H9 (cell line): Measurements from ENCODE around the gene HRH1. TPM values are rescaled to one million over a fixed set of nuclear protein-coding genes. Genes with fewer than 3 reads are reported as not detected.

Experiments used
- DNase-seq: peaks from one replicate; pipeline ENCODE4 v3.0.0-alpha.2; 2017
- H2AFZ ChIP-seq: one replicate; pipeline ENCODE4 v1.6.1; 2013; ENCODE audit warnings: mild to moderate bottlenecking, low read length, control low read depth, moderate library complexity
- H2AK5ac ChIP-seq: 2 replicates; pipeline ENCODE4 v1.6.1; 2013; ENCODE audit warnings: low read length, control low read depth, mixed read lengths; ENCODE audit not compliant: insufficient read length
- H2BK120ac ChIP-seq: one replicate; pipeline ENCODE4 v1.6.1; 2013; ENCODE audit warnings: low read depth, mild to moderate bottlenecking, low read length, control low read depth, inconsistent platforms; ENCODE audit not compliant: poor library complexity, severe bottlenecking
- H2BK12ac ChIP-seq: 2 replicates; pipeline ENCODE4 v1.6.1; 2013; ENCODE audit warnings: low read length, control low read depth, mixed read lengths, low read depth; ENCODE audit not compliant: insufficient read length
- H2BK15ac ChIP-seq: 2 replicates; pipeline ENCODE4 v1.6.1; 2013; ENCODE audit warnings: low read depth, low read length, control low read depth
- H2BK20ac ChIP-seq: one replicate; pipeline ENCODE4 v1.6.1; 2013; ENCODE audit warnings: low read depth, mild to moderate bottlenecking, low read length, control low read depth, inconsistent platforms; ENCODE audit not compliant: poor library complexity, severe bottlenecking
- H2BK5ac ChIP-seq: 2 replicates; pipeline ENCODE4 v1.6.1; 2013; ENCODE audit warnings: low read length, control low read depth, mixed read lengths; ENCODE audit not compliant: insufficient read length
- H3K14ac ChIP-seq: 2 replicates; pipeline ENCODE4 v1.6.1; 2013; ENCODE audit warnings: low read length, control low read depth; ENCODE audit not compliant: insufficient read depth
- H3K18ac ChIP-seq: 2 replicates; pipeline ENCODE4 v1.6.1; 2013; ENCODE audit warnings: low read depth, mild to moderate bottlenecking, mixed read lengths, low read length, control low read depth; ENCODE audit not compliant: insufficient read length
- H3K23ac ChIP-seq: 2 replicates; pipeline ENCODE4 v1.6.1; 2013; ENCODE audit warnings: low read length, control low read depth, mixed read lengths, low read depth; ENCODE audit not compliant: insufficient read length
- H3K23me2 ChIP-seq: 2 replicates; pipeline ENCODE4 v1.6.1; 2013; ENCODE audit warnings: low read depth, mild to moderate bottlenecking, mixed read lengths, low read length, control low read depth; ENCODE audit not compliant: insufficient read length, poor library complexity, severe bottlenecking
- H3K27ac ChIP-seq: 2 replicates; pipeline ENCODE4 v1.5.1; 2013; ENCODE audit warnings: low read length, control low read depth, mixed read lengths, low read depth; ENCODE audit not compliant: insufficient read length
- H3K27me3 ChIP-seq: 2 replicates; pipeline ENCODE4 v1.6.1; 2013; ENCODE audit warnings: low read length, control low read depth, inconsistent platforms; ENCODE audit not compliant: insufficient read depth
- H3K4ac ChIP-seq: 2 replicates; pipeline ENCODE4 v1.6.1; 2013; ENCODE audit warnings: low read depth, mild to moderate bottlenecking, control low read depth, inconsistent platforms, low read length, moderate library complexity
- H3K4me1 ChIP-seq: 2 replicates; pipeline ENCODE4 v1.6.1; 2013; ENCODE audit warnings: low read length, control low read depth, inconsistent platforms; ENCODE audit not compliant: insufficient read depth
- H3K4me2 ChIP-seq: 2 replicates; pipeline ENCODE4 v1.6.1; 2013; ENCODE audit warnings: low read length, control low read depth, mixed read lengths; ENCODE audit not compliant: insufficient read length, insufficient read depth
- H3K56ac ChIP-seq: 2 replicates; pipeline ENCODE4 v1.6.1; 2013; ENCODE audit warnings: low read depth, mild to moderate bottlenecking, mixed read lengths, low read length, control low read depth; ENCODE audit not compliant: insufficient read length
- H3K79me1 ChIP-seq: 2 replicates; pipeline ENCODE4 v1.6.1; 2013; ENCODE audit warnings: low read depth, mild to moderate bottlenecking, moderate library complexity, low read length, control low read depth, inconsistent platforms; ENCODE audit not compliant: insufficient read depth, poor library complexity, severe bottlenecking
- H3K79me2 ChIP-seq: 2 replicates; pipeline ENCODE4 v1.6.1; 2013; ENCODE audit warnings: low read length, control low read depth, inconsistent platforms; ENCODE audit not compliant: insufficient read depth
- H3K9ac ChIP-seq: 2 replicates; pipeline ENCODE4 v1.6.1; 2013; ENCODE audit warnings: low read length, control low read depth, mixed read lengths; ENCODE audit not compliant: insufficient read length; ENCODE audit errors: extremely low read depth
- H3K9me3 ChIP-seq: one replicate; pipeline ENCODE4 v1.6.1; 2013; ENCODE audit warnings: low read depth, low read length, inconsistent platforms; ENCODE audit not compliant: control insufficient read depth
- H3T11ph ChIP-seq: one replicate; pipeline ENCODE4 v1.6.1; 2013; ENCODE audit warnings: mild to moderate bottlenecking, low read length, control low read depth, inconsistent platforms
- H4K20me1 ChIP-seq: one replicate; pipeline ENCODE4 v1.6.1; 2013; ENCODE audit not compliant: control insufficient read depth, insufficient read length, insufficient read depth
- H4K5ac ChIP-seq: 2 replicates; pipeline ENCODE4 v1.6.1; 2013; ENCODE audit warnings: low read depth, mild to moderate bottlenecking, mixed read lengths, low read length, control low read depth; ENCODE audit not compliant: insufficient read length
- H4K8ac ChIP-seq: replicated peaks from 2 replicates; pipeline ENCODE4 v1.6.1; 2013; ENCODE audit warnings: low read length, control low read depth, mixed read lengths, low read depth; ENCODE audit not compliant: insufficient read length
- H4K91ac ChIP-seq: 2 replicates; pipeline ENCODE4 v1.6.1; 2013; ENCODE audit warnings: low read depth, mild to moderate bottlenecking, moderate library complexity, mixed read lengths, low read length, control low read depth; ENCODE audit not compliant: insufficient read length
- H3K27ac Mint-ChIP-seq, 3 experiments: 2 replicates in 2 of 3; 3 replicates in 1 of 3; pipeline ENCODE4 v1.8.0; 2020 to 2021; ENCODE audit warnings: mixed read lengths in 3 of 3, mild to moderate bottlenecking in 1 of 3, moderate library complexity in 1 of 3
- H3K27me3 Mint-ChIP-seq: 2 replicates; pipeline ENCODE4 v1.8.0; 2021; ENCODE audit warnings: low read depth, mild to moderate bottlenecking, moderate library complexity, mixed read lengths
- H3K36me3 Mint-ChIP-seq, 3 experiments: 2 replicates in 2 of 3; 3 replicates in 1 of 3; pipeline ENCODE4 v1.8.0; 2020 to 2021; ENCODE audit warnings: low read depth in 3 of 3, mixed read lengths in 3 of 3; ENCODE audit not compliant: insufficient read depth in 1 of 3
- H3K4me1 Mint-ChIP-seq, 2 experiments: 2 replicates each; pipeline ENCODE4 v1.8.0; 2020; ENCODE audit warnings: mixed read lengths in 2 of 2
- H3K4me3 Mint-ChIP-seq, 2 experiments: 2 replicates in 1 of 2; 3 replicates in 1 of 2; pipeline ENCODE4 v1.8.0; 2020 to 2021; ENCODE audit warnings: mild to moderate bottlenecking in 2 of 2, mixed read lengths in 2 of 2, moderate library complexity in 1 of 2
- H3K9me3 Mint-ChIP-seq, 2 experiments: 2 replicates in 1 of 2; 3 replicates in 1 of 2; pipeline ENCODE4 v1.8.0; 2020; ENCODE audit warnings: mild to moderate bottlenecking in 2 of 2, mixed read lengths in 2 of 2, moderate library complexity in 1 of 2
- CTCF ChIP-seq: fragments of 200-600 bp; sonication (generic); conservative IDR thresholded peaks from 3 replicates; pipeline ENCODE4 v1.8.0; 2021; ENCODE audit warnings: antibody characterized with exemption, mild to moderate bottlenecking
- total RNA-seq: library from RNA; stranded (reverse); gene quantifications from 2 replicates; pipeline ENCODE4 v1.2.1, GENCODE V29; 2021

Gene HRH1
- total RNA-seq, 1 experiment from 2014 or later: 0.74 TPM

DNA sequence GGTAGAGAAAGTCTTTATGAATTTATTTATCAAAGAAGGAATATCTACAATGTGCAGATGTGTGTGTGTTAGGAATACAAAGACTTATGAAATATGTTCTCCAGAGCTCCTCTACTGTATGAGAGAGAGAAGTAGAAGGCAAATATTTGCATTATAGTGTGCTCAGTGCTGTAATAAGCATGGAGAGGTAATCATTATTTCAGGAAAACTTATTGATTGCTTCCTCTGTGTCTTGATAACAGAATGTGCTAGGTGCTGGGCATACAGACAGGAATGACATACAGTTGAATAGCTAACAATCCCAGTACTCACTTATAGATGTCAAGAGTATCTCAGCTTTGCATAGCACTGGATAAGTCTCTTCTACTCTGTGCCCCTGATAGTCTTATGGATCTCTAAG is 148.2 kb downstream of the HRH1 start:
- Histone ChIP-seq H3K9me3 (no peaks in the 10 kb centered on the region), H3K18ac (no peak overlapping the region), H3K23ac (no peak overlapping the region), H3K27ac (no peak overlapping the region), H2BK5ac (no peak overlapping the region), H2BK20ac (no peak overlapping the region), H3T11ph (no peak overlapping the region), H4K5ac (no peak overlapping the region), H3K4me2 (no peak overlapping the region), H4K20me1 (no peaks in the 10 kb centered on the region), H3K9ac (no peak overlapping the region), H3K4ac (no peak overlapping the region), H4K8ac (no peak overlapping the region), H2BK120ac (no peak overlapping the region), H3K14ac (no peak overlapping the region), H3K4me1 (no peaks in the 10 kb centered on the region), H2AFZ (no peak overlapping the region), H2BK12ac (no peak overlapping the region), H4K91ac (no peak overlapping the region), H3K23me2 (no peaks in the 10 kb centered on the region), H2BK15ac (no peak overlapping the region), H3K79me2 (no peaks in the 10 kb centered on the region), H3K79me1 (no peaks in the 10 kb centered on the region), H3K56ac (no peak overlapping the region), H2AK5ac (no peak overlapping the region), H3K27me3 (no peaks in the 10 kb centered on the region; the same call in 1 of the 2 replicates)
- no peak for DNase-seq
- no peak for TF ChIP-seq CTCF
- Mint-ChIP-seq H3K4me3 (no peak overlapping the region), H3K27ac (no peak overlapping the region), H3K9me3 (no peaks in the 10 kb centered on the region), H3K4me1 (no peaks in the 10 kb centered on the region), H3K27me3 (no peaks in the 10 kb centered on the region), H3K36me3 (peaks cover 3 to 32% (median 12%) of the 10 kb centered on the region in 3 experiments; a peak in 6 of 7 replicates)
